ENCODE measurements around the gene C1GALT1.
"Not testable (repeated sequence)": the region's sequence is repeated elsewhere in the genome, so short reads cannot be mapped to it uniquely, and the experiment has no call there.

The C1GALT1 gene

DNA sequence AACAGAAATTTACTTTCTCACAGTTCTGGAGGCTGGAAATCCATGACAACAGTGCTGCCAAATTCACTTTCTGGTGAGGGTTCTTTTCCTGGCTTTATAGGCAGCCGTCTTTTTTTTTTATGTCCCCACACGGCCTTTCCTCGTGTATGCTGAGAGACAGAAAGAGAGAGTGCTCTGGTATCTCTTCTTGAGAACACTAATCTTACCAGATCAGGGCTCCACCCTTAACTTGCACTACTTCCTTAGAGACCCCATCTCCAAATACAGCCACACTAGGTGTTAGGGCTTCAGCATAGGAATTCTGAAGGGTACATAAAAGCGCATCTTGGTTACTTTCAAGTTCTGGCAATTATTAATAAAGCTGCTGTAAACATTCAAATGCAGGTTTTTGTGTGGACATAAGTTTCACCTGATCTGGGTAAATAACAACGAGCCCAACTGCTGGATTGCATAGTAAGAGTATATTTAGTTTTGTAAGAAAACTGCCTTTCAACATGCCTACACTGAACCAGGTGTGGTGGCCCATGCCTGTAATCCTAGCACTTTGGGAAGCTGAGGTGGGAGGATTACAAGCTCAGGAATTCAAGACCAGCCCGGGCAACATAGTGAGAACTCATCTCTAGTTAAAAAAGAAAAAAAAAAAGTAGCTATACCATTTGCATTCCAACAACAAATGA, 8.2 kb upstream of the C1GALT1 start:
- DNase-seq, result no peak

DNA sequence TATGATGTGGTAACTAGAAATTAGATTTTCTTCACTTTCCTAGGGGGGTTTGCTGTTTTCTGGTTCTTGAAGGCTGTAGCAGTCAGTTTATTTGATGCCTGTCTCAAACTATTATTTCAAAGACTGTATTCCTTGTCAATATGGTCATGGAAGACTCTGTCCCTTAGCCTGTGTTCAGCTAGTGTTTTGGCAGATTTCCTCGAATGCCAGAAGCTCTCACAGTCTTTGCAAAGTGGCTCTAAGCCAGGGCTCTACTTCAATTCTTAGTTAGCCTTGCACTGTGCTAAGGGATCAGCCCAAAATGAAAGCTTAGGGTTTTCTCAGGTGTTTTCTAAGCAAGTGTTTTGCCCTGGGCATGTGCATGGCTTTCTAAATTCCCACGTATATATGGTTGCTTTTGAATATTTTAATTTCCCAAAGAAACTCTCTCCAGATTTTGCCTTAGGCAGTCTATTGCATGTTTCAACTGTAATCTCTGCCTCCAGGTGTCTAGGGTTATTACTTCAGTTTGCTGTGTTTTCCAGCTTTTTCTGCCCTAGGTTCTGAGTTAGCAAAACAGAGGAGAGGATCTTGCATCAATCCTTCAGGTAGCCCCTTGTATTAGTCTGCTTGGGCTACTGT, 7.2 kb upstream of the C1GALT1 start:
- no peak for DNase-seq

DNA sequence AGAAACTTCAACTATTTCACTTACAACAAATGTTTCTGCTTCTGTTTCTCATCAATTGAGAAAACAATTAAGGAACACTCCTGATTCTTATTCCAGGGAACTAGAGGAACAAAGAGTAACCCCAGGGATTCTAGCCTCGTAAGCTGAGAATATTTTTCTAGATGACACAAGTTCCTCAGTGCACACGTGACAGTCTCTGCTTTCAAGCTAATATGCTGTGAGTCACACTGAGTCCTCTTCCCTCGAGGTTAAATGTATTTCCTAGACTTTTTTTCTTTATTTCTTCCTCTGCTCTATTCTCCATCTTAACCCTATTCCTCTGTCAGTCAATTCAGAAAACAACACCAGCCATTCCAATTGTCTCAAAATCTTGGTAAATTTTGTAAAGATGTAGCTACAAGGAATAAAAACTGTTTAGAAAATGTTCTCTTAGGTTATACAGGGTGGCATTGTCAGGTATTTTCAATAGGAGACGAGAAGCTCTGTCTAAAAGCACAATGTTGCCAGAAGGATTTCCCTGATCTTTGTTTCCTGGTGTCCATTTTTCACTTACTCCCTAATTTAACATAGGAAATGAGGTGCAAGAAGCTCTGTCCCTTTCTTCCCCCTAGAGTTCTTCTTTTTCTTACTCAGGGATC, 5.8 kb upstream of the C1GALT1 start:
- no peak for DNase-seq

DNA sequence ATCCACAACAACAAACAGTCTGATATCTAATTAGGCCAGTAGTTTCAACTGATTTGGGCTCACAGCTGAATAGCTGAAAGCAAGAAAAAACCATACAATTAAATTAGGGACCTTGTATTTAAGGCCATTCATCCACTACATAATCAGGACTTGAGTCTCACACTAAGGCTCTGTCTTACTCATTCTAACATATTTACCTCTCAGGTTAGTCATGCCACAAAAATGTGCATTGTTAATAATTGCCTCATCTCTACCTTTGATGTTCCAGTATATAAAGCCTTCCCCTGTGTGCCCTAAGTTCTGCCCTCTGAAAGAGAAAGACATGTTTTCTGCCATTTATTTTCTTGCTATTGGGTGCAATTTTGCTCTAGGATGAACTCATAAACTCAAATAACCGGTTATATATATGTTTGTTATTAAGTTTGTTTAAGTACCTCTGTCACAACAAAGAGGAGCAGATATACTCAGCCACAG, 5.3 kb upstream of the C1GALT1 start:
- DNase-seq, result no peak

DNA sequence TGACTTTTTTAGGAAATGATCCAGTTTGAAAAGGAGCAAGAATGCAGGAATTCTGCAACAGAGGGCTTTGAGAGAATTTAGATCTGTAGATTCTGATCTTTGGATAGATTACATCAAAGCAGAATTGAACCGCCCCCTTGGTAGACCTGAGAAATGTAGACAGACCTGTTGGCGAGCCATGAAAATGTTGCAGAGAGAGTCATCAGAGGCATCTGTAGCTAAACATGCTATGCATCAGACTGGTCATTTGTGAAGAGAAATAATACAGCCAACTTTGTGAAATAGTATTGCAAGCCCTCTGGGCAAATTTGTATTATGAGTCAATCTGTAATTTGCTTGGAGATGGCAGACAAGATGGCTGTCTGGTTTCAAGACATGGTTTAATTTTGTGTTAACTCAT, 4.3 kb upstream of the C1GALT1 start:
- DNase-seq, result no peak

DNA sequence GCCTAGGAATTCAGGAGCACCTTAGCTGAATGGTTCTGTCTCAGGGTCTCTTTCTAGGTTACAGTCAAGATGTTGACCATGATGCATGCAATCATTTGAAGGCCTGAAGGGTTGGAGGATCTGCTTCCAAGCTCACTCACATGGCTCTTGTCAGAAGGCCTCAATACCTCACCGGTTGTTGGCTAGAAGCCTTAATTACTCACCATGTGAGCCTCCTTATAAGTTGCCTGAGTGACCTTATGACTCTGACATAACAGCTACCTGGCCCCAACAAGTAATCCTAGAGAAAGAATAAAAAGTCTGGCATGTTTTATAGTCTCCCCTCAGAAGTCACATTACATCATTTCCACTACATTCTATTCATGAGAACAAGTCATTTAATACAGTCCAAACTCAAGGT, 3.4 kb upstream of the C1GALT1 start:
- DNase-seq, result no peak

DNA sequence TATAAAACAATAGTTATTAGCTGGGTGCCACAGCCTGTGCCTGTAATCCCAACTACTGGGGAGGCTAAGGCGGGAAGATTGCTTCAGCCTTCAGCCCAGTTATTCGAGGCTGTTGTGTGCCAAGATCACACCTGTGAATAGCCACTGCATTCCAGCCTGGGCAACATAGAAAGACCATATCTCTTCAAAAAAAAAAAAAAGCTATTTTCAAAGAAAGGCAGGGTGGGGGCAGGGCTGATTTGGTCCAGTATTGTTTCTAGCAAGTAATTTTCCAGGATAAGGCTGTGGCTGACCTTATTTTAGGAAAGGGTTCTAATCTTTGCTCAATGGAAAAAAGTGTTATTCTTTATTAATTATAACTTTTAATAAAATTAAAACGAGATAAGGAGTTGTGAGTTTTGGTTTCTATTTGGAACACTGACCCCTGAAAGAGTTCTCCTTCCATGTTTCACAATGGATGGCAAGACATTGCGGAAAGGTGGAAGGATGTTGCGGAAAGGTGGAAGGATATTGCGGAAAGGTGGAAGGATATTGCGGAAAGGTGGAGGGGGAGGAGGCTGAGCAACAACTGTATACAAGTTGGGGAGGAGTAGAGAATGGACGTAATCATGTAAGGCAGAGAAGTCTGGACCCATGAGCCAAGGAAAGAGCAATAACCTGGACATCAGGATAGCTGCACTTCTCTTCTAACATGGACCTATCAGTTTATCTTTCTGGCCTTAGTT, 1.5 kb upstream of the C1GALT1 start:
- DNase-seq, result no peak

DNA sequence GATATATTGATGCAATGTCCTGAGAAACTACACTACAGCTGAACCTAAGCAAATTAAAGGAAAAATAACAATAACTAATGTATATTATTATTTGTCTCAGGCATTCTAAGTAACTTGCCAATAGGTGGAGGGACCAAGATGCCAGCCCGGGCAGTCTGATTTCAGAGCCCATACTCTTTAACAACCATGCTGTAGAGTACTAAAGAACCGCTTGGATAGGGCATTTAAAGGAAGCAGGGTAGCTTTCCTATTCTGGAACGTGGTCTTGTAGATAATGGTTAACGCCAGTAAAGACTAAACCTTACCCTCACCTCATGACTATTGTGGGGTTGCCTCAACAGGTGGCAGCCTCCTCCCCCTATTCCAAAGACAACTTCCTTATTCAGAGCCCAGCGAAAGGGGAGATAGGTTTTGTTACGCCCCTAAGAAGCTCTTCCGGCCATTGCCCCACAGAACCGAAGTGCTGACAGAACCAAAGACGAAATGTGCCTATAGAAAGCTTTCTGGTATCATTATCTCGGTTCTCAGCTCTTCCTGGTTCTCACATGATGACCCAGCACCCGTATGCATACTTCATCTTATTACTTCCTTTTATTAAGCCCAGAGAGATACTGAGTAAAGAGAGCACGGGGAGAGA, 707 bp upstream of the C1GALT1 start:
- DNase-seq, result peak; percentile 52

DNA sequence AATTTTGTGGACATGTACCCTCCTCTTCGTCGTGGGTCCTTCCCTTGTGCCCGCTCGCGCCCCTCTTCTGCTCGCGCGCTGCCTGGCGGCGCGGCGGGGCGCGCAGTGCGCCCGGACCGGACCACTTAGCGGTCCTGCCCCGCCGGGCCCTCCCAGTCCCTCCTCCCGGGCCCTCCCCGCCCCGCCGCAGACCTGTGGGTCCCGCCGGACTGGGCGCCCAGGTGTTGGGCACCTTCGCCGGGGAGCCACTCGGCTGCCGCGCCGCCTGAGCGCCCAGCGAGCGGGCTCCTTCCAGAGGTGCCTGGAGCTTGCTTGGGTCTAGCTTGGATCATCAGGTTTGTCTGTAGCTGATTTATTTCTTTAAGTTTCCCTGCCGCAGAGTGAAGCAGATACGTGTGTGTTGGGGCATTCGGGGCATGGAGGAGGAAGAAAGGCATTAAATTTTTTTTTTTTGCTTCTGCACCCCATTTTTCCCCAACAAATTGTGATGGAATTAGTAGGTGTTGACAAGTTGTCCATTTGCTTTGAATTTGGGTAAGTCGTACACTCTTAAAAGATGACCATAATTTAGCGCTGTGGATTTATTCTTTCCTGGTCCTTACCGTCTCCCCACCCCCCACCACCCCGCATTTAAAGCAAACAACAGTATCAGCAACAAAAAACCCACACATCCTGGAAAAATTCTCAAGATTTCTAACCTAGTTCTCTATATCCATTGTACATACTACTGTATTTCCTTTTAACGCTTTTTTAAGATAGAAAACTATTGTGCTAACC, 905 bp downstream of the C1GALT1 start:
- DNase-seq, result peak; percentile 46

DNA sequence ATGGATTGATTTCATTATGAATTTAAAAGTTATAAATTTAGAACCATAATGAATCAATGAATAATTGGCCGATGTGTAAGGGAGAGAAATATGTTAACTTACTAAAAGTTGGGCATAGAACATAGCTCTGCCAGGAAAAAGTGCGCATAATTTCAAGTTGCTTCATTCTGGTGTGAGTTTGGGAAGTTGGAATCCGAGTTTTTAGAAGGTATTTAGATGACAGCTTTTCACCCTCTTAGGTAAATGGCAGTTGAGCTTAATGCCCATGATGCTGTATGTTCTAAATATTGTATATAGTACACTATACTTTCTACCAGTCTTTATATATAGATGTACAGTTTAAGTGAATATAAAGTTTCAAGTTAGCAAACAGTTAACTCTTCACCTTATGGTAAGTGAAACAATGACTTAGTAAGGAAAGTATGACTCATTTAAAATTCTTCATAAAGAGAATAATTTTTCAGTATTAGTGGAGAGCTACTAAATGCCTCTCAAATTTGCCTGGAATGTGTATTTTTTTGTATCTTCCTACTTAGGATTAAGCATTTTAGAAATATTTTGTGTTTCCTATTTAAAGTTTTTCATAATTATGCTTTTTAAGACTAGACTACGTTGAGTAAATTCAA, 1.6 kb downstream of the C1GALT1 start:
- peak; percentile 30 for DNase-seq

DNA sequence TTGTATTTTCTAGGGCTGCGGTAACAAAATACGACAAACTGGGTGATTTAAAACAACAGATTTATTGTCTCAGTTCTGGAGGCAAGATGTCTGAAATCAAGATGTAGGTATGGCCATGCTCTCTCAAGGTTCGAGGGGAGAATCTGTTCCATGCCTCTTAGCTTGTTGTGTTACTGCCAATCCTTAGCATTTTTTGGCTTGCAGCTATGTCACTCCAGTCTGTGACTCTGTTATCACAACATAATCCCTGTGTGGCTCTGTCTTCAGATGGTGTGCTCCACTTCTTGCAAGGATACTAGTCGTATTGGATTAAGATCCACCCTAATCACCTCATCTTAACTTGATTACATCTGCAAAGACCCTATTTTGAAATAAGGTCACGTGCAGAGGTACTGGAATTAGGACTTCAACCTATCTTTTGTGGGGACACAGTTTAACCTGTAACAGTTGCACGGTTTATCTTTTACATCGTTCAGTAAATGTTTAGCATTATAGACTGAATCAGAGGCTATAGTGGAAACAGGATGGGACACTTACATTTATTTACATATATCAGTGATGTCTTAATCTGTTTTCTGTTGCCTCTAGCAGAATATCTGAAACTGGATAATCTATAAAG, 3.1 kb downstream of the C1GALT1 start:
- no peak for DNase-seq

DNA sequence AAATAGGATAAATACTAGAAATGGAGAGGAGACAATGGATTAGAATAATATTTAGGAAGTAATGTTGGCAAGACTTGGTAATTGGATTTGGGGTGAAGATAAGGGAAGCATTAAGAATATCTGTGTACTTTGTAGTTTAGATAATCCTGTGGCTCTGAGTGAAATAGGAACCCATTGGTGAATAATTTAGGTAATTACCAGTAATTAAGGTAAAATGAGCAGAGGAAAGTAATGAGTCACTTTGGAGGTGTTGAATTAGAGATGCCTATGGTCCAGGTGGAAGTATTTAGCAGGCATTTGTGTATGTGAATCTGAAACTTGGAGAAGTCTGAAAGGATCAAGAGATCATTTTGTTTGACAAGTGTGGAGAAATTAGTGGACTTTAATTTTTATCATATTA, 5.7 kb downstream of the C1GALT1 start:
- DNase-seq, result peak; percentile 42

DNA sequence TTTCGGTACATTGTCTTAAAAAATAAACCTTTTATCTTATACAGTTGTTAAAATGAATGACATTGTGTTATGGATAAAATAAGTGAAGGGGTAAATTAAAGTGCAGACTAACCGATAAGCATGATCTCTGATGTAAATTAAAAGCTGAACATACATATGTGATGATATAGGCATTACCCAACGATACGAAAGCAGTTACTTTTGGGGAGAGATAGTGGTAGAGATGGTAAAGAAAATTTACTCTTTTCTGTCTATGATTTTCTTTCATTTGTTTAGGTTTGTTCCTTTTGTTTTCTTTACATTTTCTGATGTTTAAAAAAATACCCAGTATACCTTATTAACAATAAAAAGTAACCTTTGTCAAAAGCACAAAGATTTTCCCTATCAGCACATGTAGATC, 6.4 kb downstream of the C1GALT1 start:
- no peak for DNase-seq

DNA sequence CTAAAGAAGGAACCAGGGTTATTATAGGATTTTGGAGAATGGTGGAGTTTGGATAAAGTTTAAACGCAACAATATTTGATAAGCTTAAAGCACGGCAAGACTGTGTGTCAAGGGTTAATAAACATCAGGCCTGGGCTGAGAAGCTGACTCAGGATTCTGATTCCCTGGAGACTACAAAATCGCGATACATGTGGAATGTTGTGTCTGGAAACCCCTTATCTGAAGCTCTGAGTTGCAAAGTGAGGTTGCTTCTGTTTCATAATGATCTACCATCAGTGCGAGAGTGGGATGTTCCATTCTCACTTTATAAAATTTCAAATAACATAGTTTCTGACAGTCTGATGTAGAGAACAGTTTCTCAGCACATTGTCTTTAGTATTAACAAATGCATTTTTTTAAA, 7.8 kb downstream of the C1GALT1 start:
- no peak for DNase-seq

DNA sequence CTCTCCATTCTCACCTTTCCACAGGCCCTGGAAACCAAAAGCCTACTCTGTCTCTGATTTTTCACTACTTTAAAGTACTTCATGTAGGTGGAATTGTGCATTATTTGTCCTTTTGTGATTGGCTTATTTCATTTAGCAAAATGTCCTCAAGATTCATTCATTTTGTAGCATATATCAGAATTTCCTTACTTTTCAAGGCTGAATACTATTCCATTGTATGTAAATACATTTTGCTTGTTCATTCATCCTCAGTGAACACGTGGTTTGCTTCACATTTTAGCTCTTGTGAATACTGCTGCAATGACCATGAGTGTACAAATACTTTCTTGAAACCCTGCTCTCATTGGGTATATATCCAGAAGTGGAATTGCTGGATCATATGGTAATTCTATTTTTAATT, 8.8 kb downstream of the C1GALT1 start:
- no peak for DNase-seq

DNA sequence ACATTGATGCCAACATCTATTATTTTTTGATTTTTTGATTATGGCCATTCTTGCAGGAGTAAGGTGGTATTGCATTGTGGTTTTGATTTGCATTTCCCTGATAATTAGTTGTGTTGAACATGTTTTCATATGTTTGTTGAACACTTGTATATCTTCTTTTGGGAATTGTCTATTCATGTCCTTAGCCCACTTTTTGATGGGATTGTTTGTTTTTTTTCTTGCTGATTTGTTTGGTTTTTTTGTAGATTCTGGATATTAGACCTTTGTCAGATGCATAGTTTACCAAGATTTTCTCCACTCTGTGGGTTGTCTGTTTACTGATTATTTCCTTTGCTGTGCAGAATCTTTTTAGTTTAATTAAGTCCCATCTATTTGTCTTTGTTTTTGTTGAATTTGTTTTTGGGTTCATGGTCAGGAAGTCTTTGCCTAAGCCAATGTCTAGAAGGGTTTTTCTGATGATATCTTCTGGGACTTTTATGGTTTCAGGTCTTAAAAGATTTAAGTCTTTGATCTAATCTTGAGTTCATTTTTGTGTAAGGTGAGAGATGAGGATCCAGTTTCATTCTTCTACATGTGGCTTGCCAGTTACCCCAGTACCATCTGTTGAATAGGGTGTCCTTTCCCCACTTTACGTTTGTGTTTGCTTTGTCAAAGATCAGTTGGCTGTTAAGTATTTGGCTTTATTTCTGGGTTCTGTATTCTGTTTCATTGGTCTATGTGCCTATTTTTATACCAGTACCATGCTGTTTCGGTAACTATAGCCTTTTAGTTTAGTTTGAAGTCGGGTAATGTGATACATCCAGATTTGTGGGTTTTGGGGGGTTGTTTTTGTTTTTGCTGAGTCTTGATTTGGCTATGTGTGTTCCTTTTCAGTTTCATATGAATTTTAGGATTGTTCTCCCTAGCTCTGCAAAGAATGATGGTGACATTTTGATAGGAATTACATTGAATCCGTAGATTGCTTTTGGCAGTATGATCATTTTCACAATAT, 10.7 kb downstream of the C1GALT1 start:
- peak; percentile 21 for DNase-seq

DNA sequence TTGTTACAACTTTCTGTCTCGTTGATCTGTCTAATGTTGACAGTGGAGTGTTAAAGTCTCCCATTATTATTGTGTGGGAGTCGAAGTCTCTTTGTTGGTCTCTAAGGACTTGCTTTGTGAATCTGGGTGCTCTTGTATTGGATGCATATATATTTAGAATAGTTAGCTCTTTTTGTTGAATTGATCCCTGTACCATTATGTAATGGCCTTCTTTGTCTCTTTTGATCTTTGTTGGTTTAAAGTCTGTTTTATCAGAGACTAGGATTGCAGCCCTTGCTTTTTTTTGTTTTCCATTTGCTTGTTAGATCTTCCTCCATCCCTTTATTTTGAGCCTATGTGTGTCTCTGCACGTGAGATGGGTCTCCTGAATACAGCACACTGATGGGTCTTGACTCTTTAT, 17.2 kb downstream of the C1GALT1 start:
- not testable (repeated sequence) for DNase-seq

DNA sequence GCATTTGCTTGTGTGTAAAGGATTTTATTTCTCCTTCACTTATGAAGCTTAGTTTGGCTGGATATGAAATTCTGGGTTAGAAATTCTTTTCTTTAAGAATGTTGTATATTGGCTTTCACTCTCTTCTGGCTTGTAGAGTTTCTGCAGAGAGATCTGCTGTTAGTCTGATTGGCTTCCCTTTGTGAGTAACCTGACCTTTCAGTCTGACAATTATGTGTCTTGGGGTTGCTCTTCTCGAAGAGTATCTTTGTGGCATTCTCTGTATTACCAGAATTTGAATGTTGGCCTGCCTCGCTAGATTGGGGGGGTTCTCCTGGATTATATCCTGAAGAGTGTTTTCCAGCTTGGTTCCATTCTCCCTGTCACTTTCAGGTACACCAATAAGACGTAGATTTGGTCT, 17.9 kb downstream of the C1GALT1 start:
- not testable (repeated sequence) for DNase-seq

DNA sequence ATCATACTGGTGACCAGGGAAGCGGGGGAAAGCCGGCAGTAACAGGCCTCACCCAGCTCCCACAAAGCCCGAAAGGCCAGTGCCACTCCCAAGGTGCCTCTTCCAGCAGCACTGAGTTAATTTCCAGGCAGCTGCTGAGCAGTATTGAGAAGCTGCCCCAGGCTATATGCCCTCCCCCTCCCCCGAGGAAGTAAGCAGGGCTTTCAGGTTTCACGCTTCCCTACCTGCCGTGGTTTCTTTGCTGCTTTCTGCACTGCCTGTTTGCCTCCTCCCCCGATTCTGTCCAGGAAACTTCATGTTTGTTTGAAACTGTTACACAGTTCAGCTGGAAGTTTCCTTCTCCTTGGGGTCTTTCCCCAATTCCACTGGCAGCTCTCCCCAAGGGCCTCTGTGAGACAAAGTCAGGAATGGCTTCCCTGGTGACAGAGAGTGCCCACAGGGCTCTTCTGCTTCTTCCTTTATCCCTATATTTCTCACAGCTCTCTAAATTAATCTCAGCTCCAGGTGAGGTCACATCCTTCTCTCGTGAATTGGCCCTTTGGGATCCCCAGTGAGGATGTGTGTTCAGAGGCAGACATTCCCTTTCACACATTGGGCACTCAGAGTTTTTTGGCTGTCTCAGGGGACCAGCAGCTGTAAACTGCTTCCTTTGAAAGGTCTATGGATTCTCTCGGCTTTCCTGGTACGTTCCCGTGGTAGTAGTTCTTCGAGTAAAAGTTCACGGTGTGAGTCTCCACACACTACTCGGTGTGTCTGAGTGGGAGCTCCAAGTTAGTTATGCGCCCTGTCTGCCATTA, 19.4 kb downstream of the C1GALT1 start:
- peak; percentile 50 for DNase-seq
